ENCODE measurements around the gene ITSN2. TPM values are rescaled to one million over a fixed set of nuclear protein-coding genes. Genes with fewer than 3 reads are reported as not detected.

The ITSN2 gene
- total and polyA plus RNA-seq, 8 donors, result 28.7 to 85.6 (median 38.7) TPM

GRCh38 chr2:24207359-24207758, 153.0 kb downstream of the ITSN2 start:
- Histone ChIP-seq H3K27ac (no peak overlapping the region), H3K27me3 (no peaks in the 10 kb centered on the region), H3K4me1 (no peaks in the 10 kb centered on the region), H3K36me3 (peaks cover 0 to 100% of the 10 kb centered on the region in 2 donors), H3K9me3 (no peaks in the 10 kb centered on the region), H3K4me3 (no peak overlapping the region)
- TF ChIP-seq CTCF (IDR thresholded peaks at IDR 0.05), result no peak
- intact Hi-C loops (cut with DNase I), result no loop called here
- ATAC-seq, result no peak
- DNase-seq, result no peak

- DNase-seq (no peak), ATAC-seq (no peak)
- Histone ChIP-seq H3K36me3 (peaks cover 0 to 98% of the 10 kb centered on the region in 2 donors), H3K4me3 (no peak overlapping the region), H3K9me3 (no peaks in the 10 kb centered on the region), H3K4me1 (no peaks in the 10 kb centered on the region), H3K27me3 (no peaks in the 10 kb centered on the region), H3K27ac (no peak overlapping the region)
- TF ChIP-seq CTCF (IDR thresholded peaks at IDR 0.05), result no peak
- intact Hi-C loops (cut with DNase I), result no loop called here
These were observed 153.6 kb downstream of the ITSN2 start for GRCh38 chr2:24206714-24207113.

- H3K27ac ChIP-seq, result no peak overlapping the region
- ATAC-seq, result no peak
- H3K9me3 ChIP-seq, result no peaks in the 10 kb centered on the region
- H3K4me3 ChIP-seq, result no peak overlapping the region
- intact Hi-C loops (cut with DNase I), result no loop called here
- no peak for TF ChIP-seq CTCF (IDR thresholded peaks at IDR 0.05)
- H3K27me3 ChIP-seq, result no peaks in the 10 kb centered on the region
- H3K4me1 ChIP-seq, result no peaks in the 10 kb centered on the region
- H3K36me3 ChIP-seq, result peaks cover 0 to 98% of the 10 kb centered on the region in 2 donors
- no peak for DNase-seq
These were observed 154.1 kb downstream of the ITSN2 start for GRCh38 chr2:24206242-24206641.

- Histone ChIP-seq H3K27me3 (no peaks in the 10 kb centered on the region), H3K4me1 (no peaks in the 10 kb centered on the region), H3K36me3 (peaks cover 0 to 97% of the 10 kb centered on the region in 2 donors), H3K9me3 (no peaks in the 10 kb centered on the region), H3K27ac (no peak overlapping the region), H3K4me3 (no peak overlapping the region)
- intact Hi-C loops (cut with DNase I), result no loop called here
- DNase-seq (no peak), ATAC-seq (no peak)
- no peak for TF ChIP-seq CTCF (IDR thresholded peaks at IDR 0.05)
These were observed 155.2 kb downstream of the ITSN2 start for GRCh38 chr2:24205131-24205530.

GRCh38 chr2:24204505-24204904, 155.8 kb downstream of the ITSN2 start:
- H3K9me3 ChIP-seq, result no peaks in the 10 kb centered on the region
- ATAC-seq, result no peak
- no peaks in the 10 kb centered on the region for H3K27me3 ChIP-seq
- peaks cover 0 to 91% of the 10 kb centered on the region in 2 donors for H3K36me3 ChIP-seq
- H3K4me1 ChIP-seq, result no peaks in the 10 kb centered on the region
- no peak overlapping the region for H3K27ac ChIP-seq
- no peak overlapping the region for H3K4me3 ChIP-seq
- intact Hi-C loops (cut with DNase I), result no loop called here
- DNase-seq, result no peak
- TF ChIP-seq CTCF (IDR thresholded peaks at IDR 0.05), result no peak
